Measurements from ENCODE around the gene KRT16. TPM values are rescaled to one million over a fixed set of nuclear protein-coding genes. Genes with fewer than 3 reads are reported as not detected.

KRT16 gene
- total and polyA plus RNA-seq, 2 donors (not counting 1 experiment from before 2014, with no cell fraction given), result not detected

GRCh38 chr17:41588126-41588810, 24.3 kb downstream of the KRT16 start:
- Mint-ChIP-seq H3K9me3 (ENCODE audit: insufficient read depth) (no peaks in the 10 kb centered on the region), H3K27me3 (peaks cover 29% of the 10 kb centered on the region), H3K4me3 (no peak overlapping the region), H3K27ac (no peak overlapping the region), H3K4me1 (no peaks in the 10 kb centered on the region)
- WGBS (ENCODE audit: insufficient coverage), result no CpG with 5 or more reads among the region's 8 CpGs
- H2AFZ ChIP-seq (ENCODE audit: insufficient read depth, low read depth, low read length, poor library complexity, severe bottlenecking), result no peak overlapping the region
- DNase-seq (no peak), ATAC-seq (ENCODE audit: low read depth) (no peak)
- H4K20me1 ChIP-seq (ENCODE audit: control insufficient read depth, insufficient read depth, low read length, poor library complexity, severe bottlenecking), result no peaks in the 10 kb centered on the region
- H3K9ac ChIP-seq (ENCODE audit: low read length), result no peak overlapping the region
- H3K4me1 ChIP-seq (ENCODE audit: control insufficient read depth in 2 of 2, insufficient read depth in 2 of 2, low read length in 2 of 2), result no peaks in the 10 kb centered on the region
- intact Hi-C loops (cut with micrococcal nuclease), result no loop called here
- TF ChIP-seq EZH2 (IDR thresholded peaks at IDR 0.05; ENCODE audit: borderline replicate concordance, insufficient read depth, low read depth, low read length, poor library complexity, severe bottlenecking), result no peak
- no peak for TF ChIP-seq CTCF (IDR thresholded peaks at IDR 0.05)
- H3K27me3 ChIP-seq (replicated peaks in 1 of 4; ENCODE audit: control extremely low read depth in 1 of 4, control insufficient read depth in 3 of 4, insufficient read depth in 4 of 4, low read length in 3 of 4), result peaks cover 0 to 4% (median 0%) of the 10 kb centered on the region in 4 experiments
- no peak overlapping the region for H3K4me3 ChIP-seq (ENCODE audit: control extremely low read depth in 1 of 5, extremely low read depth in 1 of 5, insufficient read depth in 1 of 5, low read depth in 2 of 5, low read length in 4 of 5)
- no peaks in the 10 kb centered on the region for H3K36me3 ChIP-seq (replicated peaks in 1 of 2; ENCODE audit: control extremely low read depth in 1 of 2, control insufficient read depth in 1 of 2, extremely low read depth in 1 of 2, insufficient read depth in 2 of 2, low read length in 1 of 2)
- no peaks in the 10 kb centered on the region for H3K79me2 ChIP-seq (ENCODE audit: control insufficient read depth, insufficient read depth, low read length)
- ChIA-PET CTCF (interaction anchor here (1.3 kb wide), 1 partner anchor 40 kb away, joined by 3 read pairs; no protein-coding TSS in a partner anchor), POLR2A (no interaction called here)
- H3K9me3 ChIP-seq (ENCODE audit: control extremely low read depth in 1 of 3, control insufficient read depth in 2 of 3, insufficient read depth in 1 of 3, low read length in 2 of 3), result no peaks in the 10 kb centered on the region
- no peak overlapping the region for H3K4me2 ChIP-seq (replicated peaks; ENCODE audit: low read depth, low read length, poor library complexity, severe bottlenecking)
- no peak overlapping the region for H3K27ac ChIP-seq (ENCODE audit: low read length in 2 of 2)

- intact Hi-C loops (cut with micrococcal nuclease), result no loop called here
- ChIA-PET CTCF (interaction anchor here (1.3 kb wide), 1 partner anchor 38 kb away, joined by 3 read pairs; no protein-coding TSS in a partner anchor), POLR2A (no interaction called here)
- Mint-ChIP-seq H3K4me1 (no peaks in the 10 kb centered on the region), H3K9me3 (ENCODE audit: insufficient read depth) (no peaks in the 10 kb centered on the region), H3K27ac (no peak within 1 kb of the TSS), H3K4me3 (no peak within 1 kb of the TSS), H3K27me3 (peaks cover 32% of the 10 kb centered on the region)
- no peak within 1 kb of the TSS for H3K4me2 ChIP-seq (replicated peaks; ENCODE audit: low read depth, low read length, poor library complexity, severe bottlenecking)
- H3K79me2 ChIP-seq (ENCODE audit: control insufficient read depth, insufficient read depth, low read length), result no peaks in the 10 kb centered on the region
- H4K20me1 ChIP-seq (ENCODE audit: control insufficient read depth, insufficient read depth, low read length, poor library complexity, severe bottlenecking), result no peaks in the 10 kb centered on the region
- peaks cover 0 to 4% (median 0%) of the 10 kb centered on the region in 4 experiments for H3K27me3 ChIP-seq (replicated peaks in 1 of 4; ENCODE audit: control extremely low read depth in 1 of 4, control insufficient read depth in 3 of 4, insufficient read depth in 4 of 4, low read length in 3 of 4)
- no peak within 1 kb of the TSS for H3K9ac ChIP-seq (ENCODE audit: low read length)
- H2AFZ ChIP-seq (ENCODE audit: insufficient read depth, low read depth, low read length, poor library complexity, severe bottlenecking), result no peak within 1 kb of the TSS
- no peaks in the 10 kb centered on the region for H3K36me3 ChIP-seq (replicated peaks in 1 of 2; ENCODE audit: control extremely low read depth in 1 of 2, control insufficient read depth in 1 of 2, extremely low read depth in 1 of 2, insufficient read depth in 2 of 2, low read length in 1 of 2)
- TF ChIP-seq EZH2 (IDR thresholded peaks at IDR 0.05; ENCODE audit: borderline replicate concordance, insufficient read depth, low read depth, low read length, poor library complexity, severe bottlenecking) (no peak), CTCF (IDR thresholded peaks at IDR 0.05) (no peak)
- no peak for DNase-seq
- no peak within 1 kb of the TSS for H3K27ac ChIP-seq (ENCODE audit: low read length in 2 of 2)
- H3K4me1 ChIP-seq (ENCODE audit: control insufficient read depth in 2 of 2, insufficient read depth in 2 of 2, low read length in 2 of 2), result no peaks in the 10 kb centered on the region
- H3K4me3 ChIP-seq (ENCODE audit: control extremely low read depth in 1 of 5, extremely low read depth in 1 of 5, insufficient read depth in 1 of 5, low read depth in 2 of 5, low read length in 4 of 5), result no peak within 1 kb of the TSS
- no peak for ATAC-seq (ENCODE audit: low read depth)
- H3K9me3 ChIP-seq (ENCODE audit: control extremely low read depth in 1 of 3, control insufficient read depth in 2 of 3, insufficient read depth in 1 of 3, low read length in 2 of 3), result peaks cover 0 to 5% (median 0%) of the 10 kb centered on the region in 3 donors
- WGBS (ENCODE audit: insufficient coverage), result 80% methylated on average over 10 of the region's 15 CpGs
Observed at GRCh38 chr17:41586863-41587495, 25.6 kb downstream of the KRT16 start, which contains the start of gene KRT14. Gene KRT14 (minus strand): TSS chr17:41586895. CDS start chr17:41586834, 61 bp downstream.

Measured in B cell (primary cell).